ENCODE data around the gene FKBP2. TPM values are rescaled to one million over a fixed set of nuclear protein-coding genes. Genes with fewer than 3 reads are reported as not detected.
A peak's percentile ranks its signal among the peaks of the same experiment; 100 is the strongest.

FKBP2 gene
- total RNA-seq, 5 donors from 2014 or later (not counting 1 experiment from before 2014, with no cell fraction given) = 17.9 to 53.0 (median 42.9) TPM

DNA sequence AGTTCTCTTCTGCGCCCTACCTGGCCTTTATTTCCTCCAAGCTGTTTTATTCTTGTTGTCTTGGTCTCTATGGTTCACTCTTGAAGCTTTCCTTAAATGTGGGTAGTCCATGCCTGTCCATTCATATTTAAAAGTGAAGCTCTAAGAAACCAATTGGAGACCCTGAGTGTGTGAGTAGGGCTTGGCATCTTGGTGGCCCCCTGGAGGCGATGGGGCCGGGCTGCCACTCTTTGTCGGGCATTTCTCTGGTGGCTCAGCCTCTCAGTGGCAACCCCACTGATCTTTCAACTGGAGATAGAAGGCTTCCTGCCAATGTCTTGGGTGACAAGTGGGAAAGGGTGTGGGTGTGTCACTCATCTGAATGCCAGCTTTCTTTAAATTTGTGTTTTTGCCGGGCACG lies 24.0 kb upstream of the FKBP2 start:
- Histone ChIP-seq H3K4me3 (ENCODE audit: control insufficient read depth in 1 of 2, extremely low read depth in 1 of 2, low read length in 1 of 2) (no peak overlapping the region), H3K27ac (ENCODE audit: low read length) (no peak overlapping the region), H3K27me3 (replicated peaks in 1 of 2; ENCODE audit: control insufficient read depth in 2 of 2, extremely low read depth in 1 of 2, insufficient read depth in 2 of 2, low read length in 1 of 2) (no peaks in the 10 kb centered on the region), H3K36me3 (ENCODE audit: control insufficient read depth in 2 of 2, extremely low read depth in 1 of 2, insufficient read depth in 1 of 2, low read length in 1 of 2) (peaks cover 17 to 59% of the 10 kb centered on the region in 2 donors), H3K9me3 (no peaks in the 10 kb centered on the region), H3K4me1 (ENCODE audit: control insufficient read depth in 1 of 2, extremely low read depth in 1 of 2, insufficient read depth in 2 of 2, low read length in 2 of 2) (peaks cover 0 to 15% of the 10 kb centered on the region in 2 experiments)
- H3K27me3 Mint-ChIP-seq = no peaks in the 10 kb centered on the region
- DNase-seq (peak in 1 of 35 experiments; percentile 28), ATAC-seq (replicated peaks in 1 of 4) (peak in 3 of 4 experiments; percentile 41 to 50 (median 43))
- ChIA-PET POLR2A (interaction anchor here in 1 of 2 donors (0.6 kb wide), 1 partner anchor 1349 kb away, joined by 7 read pairs; no protein-coding TSS in a partner anchor), CTCF (interaction anchor here in 1 of 2 donors (0.9 to 1.6 kb wide), 3 partner anchors 10 to 68 kb away, joined by 4 to 5 read pairs (median 4); partner anchors contain the start of genes BAD and FERMT3)
- WGBS (ENCODE audit: insufficient coverage) = 84% methylated on average over 4 of the region's 6 CpGs
- peaks cover 26% of the 10 kb centered on the region for H3K36me3 Mint-ChIP-seq
- H3K4me3 Mint-ChIP-seq = no peak overlapping the region
- H3K4me1 Mint-ChIP-seq = peaks cover 3 to 17% (median 16%) of the 10 kb centered on the region in 3 donors
- no peaks in the 10 kb centered on the region for H3K9me3 Mint-ChIP-seq
- peak overlapping the region in 1 of 2 donors; percentile 34 for H3K27ac Mint-ChIP-seq

DNA sequence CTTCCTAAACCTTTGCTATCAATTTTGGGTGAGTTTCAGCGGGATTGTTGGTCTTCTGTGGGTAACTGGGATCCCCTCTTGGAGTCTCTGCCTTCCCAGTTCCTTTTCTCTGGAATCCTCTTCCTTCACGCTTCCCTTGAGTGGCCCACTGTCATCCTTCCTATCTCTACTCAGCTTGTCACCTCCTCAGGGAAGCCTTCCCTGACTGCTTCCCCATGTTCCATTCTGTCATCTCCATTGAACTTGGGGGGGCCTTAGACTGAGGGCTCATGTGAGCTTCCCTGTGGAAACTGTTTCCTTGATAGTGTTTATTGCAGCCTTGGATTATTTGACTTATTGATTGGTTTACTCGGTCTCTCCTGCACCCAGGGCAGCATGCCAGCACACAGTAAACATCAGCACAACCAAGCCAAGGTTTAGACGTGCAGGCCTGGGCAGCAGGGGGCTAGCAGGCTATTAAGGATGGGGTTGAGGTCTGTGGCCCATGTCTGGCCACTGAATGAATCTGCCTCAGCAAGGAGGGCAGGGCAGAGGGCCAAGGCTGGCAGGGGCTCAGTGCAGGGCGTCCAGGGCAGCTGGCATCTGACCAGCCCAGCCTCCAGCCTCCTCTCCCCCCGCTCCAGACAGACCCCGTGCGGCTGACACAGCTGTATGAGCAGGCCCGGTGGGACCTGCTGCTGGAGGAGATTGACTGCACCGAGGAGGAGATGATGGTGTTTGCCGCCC lies 22.1 kb upstream of the FKBP2 start:
- Mint-ChIP-seq H3K9me3 (no peaks in the 10 kb centered on the region), H3K27me3 (no peaks in the 10 kb centered on the region), H3K4me1 (peaks cover 0 to 9% (median 3%) of the 10 kb centered on the region in 3 donors), H3K36me3 (peaks cover 17% of the 10 kb centered on the region), H3K27ac (peak overlapping the region; percentile 29 to 70), H3K4me3 (no peak overlapping the region)
- Histone ChIP-seq H3K9me3 (no peaks in the 10 kb centered on the region), H3K27me3 (replicated peaks in 1 of 2; ENCODE audit: control insufficient read depth in 2 of 2, extremely low read depth in 1 of 2, insufficient read depth in 2 of 2, low read length in 1 of 2) (no peaks in the 10 kb centered on the region), H3K36me3 (ENCODE audit: control insufficient read depth in 2 of 2, extremely low read depth in 1 of 2, insufficient read depth in 1 of 2, low read length in 1 of 2) (peaks cover 17 to 66% of the 10 kb centered on the region in 2 donors), H3K27ac (ENCODE audit: low read length) (no peak overlapping the region), H3K4me3 (ENCODE audit: control insufficient read depth in 1 of 2, extremely low read depth in 1 of 2, low read length in 1 of 2) (no peak overlapping the region), H3K4me1 (ENCODE audit: control insufficient read depth in 1 of 2, extremely low read depth in 1 of 2, insufficient read depth in 2 of 2, low read length in 2 of 2) (peaks cover 0 to 14% of the 10 kb centered on the region in 2 experiments)
- DNase-seq = no peak
- CTCF ChIA-PET = no interaction called here
- WGBS (ENCODE audit: insufficient coverage) = 93% methylated on average over 4 of the region's 11 CpGs
- ATAC-seq (replicated peaks in 1 of 4) = no peak
- POLR2A ChIA-PET = interaction anchor here (0.5 kb wide), 2 partner anchors 8 to 11 kb away, joined by 4 to 6 read pairs; no protein-coding TSS in a partner anchor

DNA sequence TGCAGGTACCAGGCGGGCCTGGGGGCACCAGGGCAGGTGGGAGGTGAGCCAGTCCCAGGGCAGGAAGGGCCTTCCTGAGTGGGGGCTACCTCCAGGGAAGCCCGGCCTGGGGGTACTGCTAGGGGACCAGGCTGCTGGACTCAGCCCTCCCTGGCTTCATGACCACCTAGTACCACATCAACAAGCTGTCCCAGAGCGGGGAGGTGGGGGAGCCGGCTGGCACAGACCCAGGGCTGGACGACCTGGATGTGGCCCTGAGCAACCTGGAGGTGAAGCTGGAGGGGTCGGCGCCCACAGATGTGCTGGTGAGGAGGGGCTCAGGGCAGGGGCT lies 21.6 kb upstream of the FKBP2 start:
- Histone ChIP-seq H3K4me3 (ENCODE audit: control insufficient read depth in 1 of 2, extremely low read depth in 1 of 2, low read length in 1 of 2) (no peak overlapping the region), H3K9me3 (no peaks in the 10 kb centered on the region), H3K27me3 (replicated peaks in 1 of 2; ENCODE audit: control insufficient read depth in 2 of 2, extremely low read depth in 1 of 2, insufficient read depth in 2 of 2, low read length in 1 of 2) (no peaks in the 10 kb centered on the region), H3K36me3 (ENCODE audit: control insufficient read depth in 2 of 2, extremely low read depth in 1 of 2, insufficient read depth in 1 of 2, low read length in 1 of 2) (peaks cover 13 to 66% of the 10 kb centered on the region in 2 donors), H3K27ac (ENCODE audit: low read length) (no peak overlapping the region), H3K4me1 (ENCODE audit: control insufficient read depth in 1 of 2, extremely low read depth in 1 of 2, insufficient read depth in 2 of 2, low read length in 2 of 2) (peaks cover 0 to 18% of the 10 kb centered on the region in 2 experiments)
- H3K4me1 Mint-ChIP-seq = peaks cover 0 to 11% (median 0%) of the 10 kb centered on the region in 3 donors
- peak overlapping the region in 1 of 2 donors; percentile 11 for H3K27ac Mint-ChIP-seq
- DNase-seq (no peak), ATAC-seq (replicated peaks in 1 of 4) (no peak)
- H3K4me3 Mint-ChIP-seq = no peak overlapping the region
- H3K27me3 Mint-ChIP-seq = no peaks in the 10 kb centered on the region
- 100% methylated on average over 1 of the region's 7 CpGs for WGBS (ENCODE audit: insufficient coverage)
- ChIA-PET POLR2A (no interaction called here), CTCF (no interaction called here)
- no peaks in the 10 kb centered on the region for H3K9me3 Mint-ChIP-seq
- peaks cover 15% of the 10 kb centered on the region for H3K36me3 Mint-ChIP-seq

DNA sequence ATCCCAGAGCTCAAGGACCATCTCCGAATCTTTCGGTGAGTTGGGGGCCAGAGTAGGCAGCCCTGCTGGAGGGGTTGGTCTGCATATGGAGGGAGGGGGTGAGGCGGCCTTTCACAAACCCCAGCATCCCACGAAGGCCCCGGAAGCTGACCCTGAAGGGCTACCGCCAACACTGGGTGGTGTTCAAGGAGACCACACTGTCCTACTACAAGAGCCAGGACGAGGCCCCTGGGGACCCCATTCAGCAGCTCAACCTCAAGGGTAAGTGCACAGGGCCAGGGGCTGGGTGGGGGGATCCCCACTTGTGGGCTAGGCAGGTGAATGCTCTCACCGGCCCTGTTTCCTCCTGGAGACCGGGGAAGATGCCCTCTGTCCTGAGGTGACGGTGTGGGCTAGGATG lies 21.1 kb upstream of the FKBP2 start:
- peaks cover 15% of the 10 kb centered on the region for H3K36me3 Mint-ChIP-seq
- ChIA-PET POLR2A (no interaction called here), CTCF (no interaction called here)
- Histone ChIP-seq H3K9me3 (no peaks in the 10 kb centered on the region), H3K4me3 (ENCODE audit: control insufficient read depth in 1 of 2, extremely low read depth in 1 of 2, low read length in 1 of 2) (no peak overlapping the region), H3K27ac (ENCODE audit: low read length) (no peak overlapping the region), H3K4me1 (ENCODE audit: control insufficient read depth in 1 of 2, extremely low read depth in 1 of 2, insufficient read depth in 2 of 2, low read length in 2 of 2) (peaks cover 0 to 23% of the 10 kb centered on the region in 2 experiments), H3K36me3 (ENCODE audit: control insufficient read depth in 2 of 2, extremely low read depth in 1 of 2, insufficient read depth in 1 of 2, low read length in 1 of 2) (peaks cover 13 to 66% of the 10 kb centered on the region in 2 donors), H3K27me3 (replicated peaks in 1 of 2; ENCODE audit: control insufficient read depth in 2 of 2, extremely low read depth in 1 of 2, insufficient read depth in 2 of 2, low read length in 1 of 2) (no peaks in the 10 kb centered on the region)
- H3K4me3 Mint-ChIP-seq = no peak overlapping the region
- H3K9me3 Mint-ChIP-seq = no peaks in the 10 kb centered on the region
- H3K27me3 Mint-ChIP-seq = no peaks in the 10 kb centered on the region
- no peak for DNase-seq
- peaks cover 0 to 12% (median under 1%) of the 10 kb centered on the region in 3 donors for H3K4me1 Mint-ChIP-seq
- ATAC-seq (replicated peaks in 1 of 4) = no peak
- H3K27ac Mint-ChIP-seq = peak overlapping the region in 1 of 2 donors; percentile 11
- 100% methylated on average over 2 of the region's 10 CpGs for WGBS (ENCODE audit: insufficient coverage)

DNA sequence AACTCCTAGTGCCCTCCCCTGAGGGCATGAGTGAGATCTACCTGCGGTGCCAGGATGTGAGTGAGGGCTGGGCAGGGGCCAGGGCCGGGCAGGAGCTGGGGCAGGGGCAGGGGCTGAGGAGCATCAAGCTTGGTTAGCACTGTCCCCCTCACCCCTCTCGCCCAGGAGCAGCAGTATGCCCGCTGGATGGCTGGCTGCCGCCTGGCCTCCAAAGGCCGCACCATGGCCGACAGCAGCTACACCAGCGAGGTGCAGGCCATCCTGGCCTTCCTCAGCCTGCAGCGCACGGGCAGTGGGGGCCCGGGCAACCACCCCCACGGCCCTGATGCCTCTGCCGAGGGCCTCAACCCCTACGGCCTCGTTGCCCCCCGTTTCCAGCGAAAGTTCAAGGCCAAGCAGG lies 20.6 kb upstream of the FKBP2 start:
- H3K27me3 Mint-ChIP-seq = no peaks in the 10 kb centered on the region
- CTCF ChIA-PET = no interaction called here
- Histone ChIP-seq H3K4me1 (ENCODE audit: control insufficient read depth in 1 of 2, extremely low read depth in 1 of 2, insufficient read depth in 2 of 2, low read length in 2 of 2) (peaks cover 0 to 28% of the 10 kb centered on the region in 2 experiments), H3K27ac (ENCODE audit: low read length) (no peak overlapping the region), H3K4me3 (ENCODE audit: control insufficient read depth in 1 of 2, extremely low read depth in 1 of 2, low read length in 1 of 2) (no peak overlapping the region), H3K36me3 (ENCODE audit: control insufficient read depth in 2 of 2, extremely low read depth in 1 of 2, insufficient read depth in 1 of 2, low read length in 1 of 2) (peaks cover 13 to 62% of the 10 kb centered on the region in 2 donors), H3K27me3 (replicated peaks in 1 of 2; ENCODE audit: control insufficient read depth in 2 of 2, extremely low read depth in 1 of 2, insufficient read depth in 2 of 2, low read length in 1 of 2) (no peaks in the 10 kb centered on the region), H3K9me3 (no peaks in the 10 kb centered on the region)
- DNase-seq (no peak), ATAC-seq (replicated peaks in 1 of 4) (no peak)
- WGBS (ENCODE audit: insufficient coverage) = 96% methylated on average over 17 of the region's 17 CpGs
- no peak overlapping the region for H3K4me3 Mint-ChIP-seq
- POLR2A ChIA-PET = interaction anchor here in 1 of 2 donors (0.6 kb wide), 1 partner anchor 63 kb away, joined by 3 read pairs; no protein-coding TSS in a partner anchor
- H3K4me1 Mint-ChIP-seq = peaks cover 4 to 15% (median 6%) of the 10 kb centered on the region in 3 donors
- H3K27ac Mint-ChIP-seq = no peak overlapping the region
- H3K36me3 Mint-ChIP-seq = peaks cover 10% of the 10 kb centered on the region
- no peaks in the 10 kb centered on the region for H3K9me3 Mint-ChIP-seq

DNA sequence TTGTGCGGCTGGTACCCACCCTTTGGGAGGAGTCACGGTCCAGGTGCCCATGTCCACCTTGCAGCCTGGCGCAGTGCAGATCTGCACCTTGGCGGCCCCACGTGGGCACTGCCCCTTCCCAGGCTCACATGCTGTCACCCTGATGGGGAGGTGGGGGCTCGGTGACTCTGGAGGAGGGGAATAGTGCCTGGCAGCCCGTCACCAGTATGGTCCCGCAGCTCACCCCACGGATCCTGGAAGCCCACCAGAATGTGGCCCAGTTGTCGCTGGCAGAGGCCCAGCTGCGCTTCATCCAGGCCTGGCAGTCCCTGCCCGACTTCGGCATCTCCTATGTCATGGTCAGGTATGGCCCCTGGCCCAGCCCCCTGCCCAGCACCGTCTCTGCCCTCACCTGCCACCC lies 20.1 kb upstream of the FKBP2 start:
- Mint-ChIP-seq H3K27ac (no peak overlapping the region), H3K27me3 (no peaks in the 10 kb centered on the region), H3K9me3 (no peaks in the 10 kb centered on the region), H3K4me1 (peaks cover 7 to 19% (median 9%) of the 10 kb centered on the region in 3 donors), H3K36me3 (peaks cover 9% of the 10 kb centered on the region), H3K4me3 (no peak overlapping the region)
- H3K27ac ChIP-seq (ENCODE audit: low read length) = no peak overlapping the region
- 96% methylated on average over 13 of the region's 14 CpGs for WGBS (ENCODE audit: insufficient coverage)
- peaks cover 13 to 58% of the 10 kb centered on the region in 2 donors for H3K36me3 ChIP-seq (ENCODE audit: control insufficient read depth in 2 of 2, extremely low read depth in 1 of 2, insufficient read depth in 1 of 2, low read length in 1 of 2)
- ChIA-PET POLR2A (interaction anchor here in 1 of 2 donors (0.6 kb wide), 1 partner anchor 62 kb away, joined by 3 read pairs; no protein-coding TSS in a partner anchor), CTCF (no interaction called here)
- no peaks in the 10 kb centered on the region for H3K27me3 ChIP-seq (replicated peaks in 1 of 2; ENCODE audit: control insufficient read depth in 2 of 2, extremely low read depth in 1 of 2, insufficient read depth in 2 of 2, low read length in 1 of 2)
- DNase-seq = no peak
- no peak overlapping the region for H3K4me3 ChIP-seq (ENCODE audit: control insufficient read depth in 1 of 2, extremely low read depth in 1 of 2, low read length in 1 of 2)
- peaks cover 0 to 33% of the 10 kb centered on the region in 2 experiments for H3K4me1 ChIP-seq (ENCODE audit: control insufficient read depth in 1 of 2, extremely low read depth in 1 of 2, insufficient read depth in 2 of 2, low read length in 2 of 2)
- H3K9me3 ChIP-seq = no peaks in the 10 kb centered on the region
- ATAC-seq (replicated peaks in 1 of 4) = no peak
